Tibial artery (tissue), 4 donors: ENCODE data around the gene EMP2.

Experiments
- DNase-seq, 2 donors: peaks; one replicate each; pipeline ENCODE4 v3.0.0-alpha.2; 2019
- H3K27ac ChIP-seq, 2 donors: fragments of 200-600 bp; sonication (generic) in 1 of 2; 1 replicate in 1 of 2; 2 replicates in 1 of 2; pipeline ENCODE4 v1.5.1; 2018 to 2019; ENCODE audit warnings: mild to moderate bottlenecking in 1 of 2
- H3K27me3 ChIP-seq, 2 donors: fragments of 200-600 bp; sonication (generic) in 1 of 2; one replicate each; pipeline versions ENCODE4 v1.5.1 to v1.6.0; 2016 to 2019
- H3K36me3 ChIP-seq, 3 donors: fragments of 200-600 bp; sonication (generic) in 2 of 3; one replicate each; pipeline ENCODE4 v1.5.1; 2016 to 2019; ENCODE audit warnings: mild to moderate bottlenecking in 2 of 3
- H3K4me1 ChIP-seq, 4 donors: fragments of 200-600 bp; sonication (generic) in 2 of 4; 1 replicate in 3 of 4; 2 replicates in 1 of 4; pipeline ENCODE4 v1.5.1; 2016 to 2019
- H3K4me3 ChIP-seq, 2 donors: fragments of 200-600 bp; sonication (generic) in 1 of 2; 1 replicate in 1 of 2; 2 replicates in 1 of 2; pipeline ENCODE4 v1.5.1; 2018 to 2019; ENCODE audit warnings: mild to moderate bottlenecking in 2 of 2
- H3K9me3 ChIP-seq, 3 donors: fragments of 200-600 bp; sonication (generic) in 1 of 3; one replicate each; pipeline ENCODE4 v1.5.1; 2016 to 2019
- CTCF ChIP-seq, 2 experiments: fragments of 200-600 bp in 1 of 2; fragments of 450-650 bp in 1 of 2; IDR thresholded peaks; one replicate each; pipeline ENCODE4 v1.5.1; 2017 to 2019; ENCODE audit warnings: antibody characterized with exemption in 2 of 2, mild to moderate bottlenecking in 1 of 2, moderate library complexity in 1 of 2
- intact Hi-C: fragments of 100-400 bp; cut with DNase I; formaldehyde crosslinking; loops from one replicate; pipeline ENCODE4 v1.15.0; 2023; ENCODE audit warnings: low total_unique reads

Gene EMP2

GRCh38 chr16:10497132-10498101, 83.0 kb downstream of the EMP2 start:
- peaks cover 0 to 14% (median 0%) of the 10 kb centered on the region in 3 donors for H3K36me3 ChIP-seq
- no peak overlapping the region for H3K27ac ChIP-seq
- intact Hi-C loops: no loop called here
- no peak for DNase-seq
- no peak overlapping the region for H3K4me3 ChIP-seq
- no peaks in the 10 kb centered on the region for H3K4me1 ChIP-seq
- H3K9me3 ChIP-seq: peaks cover 0 to 8% (median 5%) of the 10 kb centered on the region in 3 donors
- no peak for TF ChIP-seq CTCF (IDR thresholded peaks at IDR 0.05)
- no peaks in the 10 kb centered on the region for H3K27me3 ChIP-seq

- H3K4me3 ChIP-seq: no peak overlapping the region
- H3K36me3 ChIP-seq: peaks cover 0 to 14% (median 0%) of the 10 kb centered on the region in 3 donors
- intact Hi-C loops: no loop called here
- no peak for DNase-seq
- H3K4me1 ChIP-seq: peaks cover 0 to 7% (median under 1%) of the 10 kb centered on the region in 4 donors
- TF ChIP-seq CTCF (IDR thresholded peaks at IDR 0.05): no peak
- peaks cover 0 to 8% (median 5%) of the 10 kb centered on the region in 3 donors for H3K9me3 ChIP-seq
- H3K27me3 ChIP-seq: no peaks in the 10 kb centered on the region
- H3K27ac ChIP-seq: no peak overlapping the region
Measured at GRCh38 chr16:10495031-10495345, 85.4 kb downstream of the EMP2 start.

DNA sequence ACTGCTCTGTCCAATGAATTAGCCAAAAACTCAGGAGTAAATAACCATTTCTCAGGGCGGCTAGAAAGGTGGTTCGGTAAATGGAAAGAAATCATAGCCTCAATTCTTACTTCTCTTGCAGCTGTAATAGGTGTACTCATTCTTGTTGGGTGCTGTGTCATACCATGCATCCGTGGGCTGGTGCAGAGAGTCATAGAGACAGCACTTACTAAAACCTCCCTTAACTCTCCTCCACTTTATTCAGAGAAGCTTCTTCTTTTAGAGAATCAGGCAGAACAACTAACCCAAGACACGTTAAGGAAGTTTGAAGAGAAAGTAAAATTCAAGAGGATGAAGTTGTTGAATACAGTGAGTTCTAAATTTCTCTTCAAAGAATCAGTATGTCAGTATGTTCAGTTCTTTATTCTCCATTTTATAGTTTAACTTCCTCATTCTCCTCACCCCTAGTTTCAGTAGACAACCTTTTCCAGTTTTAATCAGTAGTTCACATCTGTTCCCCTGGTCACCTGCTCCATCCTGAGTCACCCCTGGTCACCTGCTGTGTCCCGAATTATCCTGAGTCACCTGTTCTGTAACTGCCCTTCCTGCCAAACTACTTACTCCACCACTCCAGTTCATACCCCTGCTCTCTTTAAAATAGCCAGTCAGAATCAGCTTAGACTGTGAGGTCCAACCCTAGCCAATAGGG, 85.9 kb downstream of the EMP2 start:
- TF ChIP-seq CTCF (IDR thresholded peaks at IDR 0.05): no peak
- Histone ChIP-seq H3K4me1 (peaks cover 0 to 12% (median 3%) of the 10 kb centered on the region in 4 donors), H3K27ac (no peak overlapping the region), H3K4me3 (no peak overlapping the region), H3K9me3 (peaks cover 0 to 8% (median 5%) of the 10 kb centered on the region in 3 donors), H3K36me3 (peaks cover 0 to 14% (median 0%) of the 10 kb centered on the region in 3 donors), H3K27me3 (no peaks in the 10 kb centered on the region)
- DNase-seq: no peak
- intact Hi-C loops: no loop called here

GRCh38 chr16:10493276-10493675, 87.1 kb downstream of the EMP2 start:
- intact Hi-C loops: no loop called here
- Histone ChIP-seq H3K9me3 (peaks cover 0 to 8% (median 5%) of the 10 kb centered on the region in 3 donors), H3K27ac (no peak overlapping the region), H3K4me3 (no peak overlapping the region), H3K4me1 (peaks cover 0 to 15% (median 3%) of the 10 kb centered on the region in 4 donors), H3K36me3 (peaks cover 0 to 14% (median 0%) of the 10 kb centered on the region in 3 donors), H3K27me3 (no peaks in the 10 kb centered on the region)
- DNase-seq: no peak
- TF ChIP-seq CTCF (IDR thresholded peaks at IDR 0.05): no peak

DNA sequence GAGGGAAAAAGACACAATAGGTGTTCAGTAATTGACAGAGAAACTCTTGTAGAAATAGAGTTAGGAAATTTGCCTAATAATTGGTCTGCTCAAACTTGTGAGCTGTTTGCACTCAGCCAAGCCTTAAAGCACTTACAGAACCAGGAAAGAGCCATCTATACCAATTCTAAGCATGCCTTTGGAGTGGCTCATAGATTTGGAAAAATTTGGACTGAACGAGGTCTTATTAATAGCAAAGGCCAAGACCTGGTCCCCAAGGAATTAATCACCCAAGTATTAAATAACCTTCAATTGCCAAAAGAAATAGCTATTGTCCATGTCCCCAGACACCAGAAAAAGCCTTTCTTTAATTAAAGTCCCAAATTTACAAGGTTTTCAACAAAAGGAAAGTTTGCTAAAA, 90.3 kb downstream of the EMP2 start:
- no peaks in the 10 kb centered on the region for H3K27me3 ChIP-seq
- no peak for DNase-seq
- no peak for TF ChIP-seq CTCF (IDR thresholded peaks at IDR 0.05)
- peaks cover 0 to 15% (median 3%) of the 10 kb centered on the region in 4 donors for H3K4me1 ChIP-seq
- intact Hi-C loops: no loop called here
- H3K4me3 ChIP-seq: no peak overlapping the region
- H3K36me3 ChIP-seq: peaks cover 0 to 6% (median 3%) of the 10 kb centered on the region in 3 donors
- peaks cover 0 to 4% (median 3%) of the 10 kb centered on the region in 3 donors for H3K9me3 ChIP-seq
- H3K27ac ChIP-seq: peak overlapping the region; percentile 27 to 43
